DMS153 treated with DMSO at 0.1 percent for 48 hours (cell line): ENCODE data around the gene PRRT3.
"Not testable (repeated sequence)": the region's sequence is repeated elsewhere in the genome, so short reads cannot be mapped to it uniquely, and the experiment has no call there.

Experiments used
- DNase-seq: peaks from one replicate; lab custom pipeline; 2025; ENCODE audit not compliant: unreplicated experiment; lab: John Stamatoyannopoulos, UW

PRRT3 gene

DNA sequence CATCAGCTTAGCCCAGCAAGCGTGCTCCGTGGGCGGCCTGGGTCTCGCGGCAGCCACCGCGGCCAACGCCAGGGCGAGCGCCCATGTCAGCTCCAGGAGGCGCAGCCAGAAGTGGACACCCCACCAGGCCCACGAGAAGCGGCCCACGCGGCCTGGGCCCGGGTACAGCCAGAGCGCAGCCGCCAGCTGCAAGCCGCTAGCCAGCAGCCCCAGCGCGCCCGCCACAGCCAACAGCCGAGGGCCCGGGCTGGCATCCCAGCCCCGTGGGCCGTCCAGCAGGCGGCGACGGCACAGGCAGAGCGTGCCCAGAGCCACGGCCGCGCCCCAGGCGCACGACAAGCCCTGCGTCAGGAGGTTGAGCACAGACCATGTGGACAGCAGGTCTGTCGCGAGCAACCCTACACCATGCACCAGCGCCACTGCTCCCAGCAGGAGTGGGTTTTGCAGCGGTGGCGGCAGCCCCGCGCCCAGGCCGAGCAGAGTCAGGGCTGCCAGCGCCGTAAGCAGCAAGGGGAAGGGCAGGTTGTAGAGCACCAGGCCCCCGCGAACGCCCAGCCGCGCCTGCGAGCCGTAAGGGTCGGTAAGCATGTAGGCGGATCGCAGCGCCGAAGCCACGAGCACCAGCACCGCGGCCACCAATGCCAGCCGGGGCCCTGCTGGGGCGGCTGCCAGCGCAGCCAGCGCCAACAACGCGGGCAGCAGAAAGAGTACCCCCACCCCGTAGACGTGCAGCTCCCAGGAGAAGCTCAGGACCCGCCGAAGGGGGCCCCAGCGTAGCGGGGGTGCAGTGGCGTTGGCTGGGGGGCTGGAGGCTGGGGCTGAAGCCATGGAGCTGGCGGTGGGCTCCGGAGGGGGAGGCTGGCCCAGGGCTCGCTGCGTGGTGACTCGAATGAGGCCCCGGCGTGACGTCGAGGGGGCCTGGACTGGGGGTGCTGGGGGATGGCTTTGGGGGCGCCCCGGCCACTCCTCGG is 4.9 kb downstream of the PRRT3 start:
- no peak for DNase-seq

DNA sequence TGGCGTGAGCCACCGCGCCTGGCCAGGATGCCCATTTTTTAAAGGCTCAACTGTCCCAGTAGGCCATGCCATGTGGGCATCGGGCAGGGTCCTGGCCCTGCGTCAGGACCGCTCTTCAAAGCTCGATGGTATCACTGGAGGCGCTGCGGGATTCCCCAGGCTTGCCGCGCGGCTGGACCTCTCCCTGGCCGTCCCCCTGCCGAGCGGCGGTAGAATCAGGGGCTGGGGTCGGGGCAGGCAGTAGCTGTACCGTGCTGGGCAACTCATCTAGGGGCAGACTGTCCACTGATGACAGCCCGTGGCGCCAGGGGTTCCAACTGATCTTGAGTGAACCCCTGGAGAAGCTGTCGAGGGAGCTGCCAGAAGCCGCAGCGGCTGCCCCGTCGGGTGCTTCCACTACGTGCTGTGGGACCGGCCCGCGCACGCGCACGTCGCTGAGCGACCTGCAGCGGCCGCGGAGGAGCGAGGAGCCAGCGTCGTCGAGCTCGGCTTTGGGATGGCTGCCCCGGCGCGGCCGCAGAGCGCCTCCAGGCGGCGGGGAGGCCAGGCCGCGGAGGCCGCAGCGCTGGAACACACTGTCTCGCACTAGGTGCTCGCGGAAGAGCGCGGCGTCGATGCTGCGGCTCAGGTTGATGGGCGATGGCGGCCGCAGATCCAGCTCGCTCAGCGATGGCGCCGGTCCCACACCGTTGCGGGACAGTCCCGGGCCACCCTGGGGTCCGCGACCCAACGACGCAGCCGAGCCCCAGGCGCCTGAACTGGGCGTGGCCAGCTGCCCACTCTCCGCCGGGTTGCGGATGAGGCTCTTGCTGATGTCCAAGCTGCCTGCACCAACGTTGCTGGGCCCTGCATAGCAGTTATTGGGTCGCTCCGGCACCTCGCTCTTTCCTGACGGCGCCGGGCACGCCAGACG is 5.8 kb downstream of the PRRT3 start:
- peak; percentile 40 for DNase-seq

DNA sequence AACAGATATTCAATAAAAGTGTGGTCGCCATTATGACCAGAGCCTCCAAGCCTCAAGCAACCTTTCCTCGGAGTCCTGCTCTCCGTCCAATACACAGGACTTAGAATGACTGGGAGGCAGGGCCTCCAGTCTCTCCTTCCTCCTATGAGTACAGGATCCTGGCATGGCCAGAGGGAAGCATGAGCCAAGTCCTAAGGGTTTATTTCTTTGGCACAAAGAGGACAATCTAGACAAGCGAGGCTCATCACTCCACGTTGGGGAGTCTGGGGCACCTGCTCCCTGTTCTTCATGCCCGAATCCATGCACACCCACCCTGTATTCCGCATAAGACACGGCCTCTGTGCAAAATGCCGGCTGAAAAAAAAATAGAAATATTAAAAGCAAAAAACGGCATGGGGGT is 6.8 kb downstream of the PRRT3 start:
- no peak for DNase-seq

DNA sequence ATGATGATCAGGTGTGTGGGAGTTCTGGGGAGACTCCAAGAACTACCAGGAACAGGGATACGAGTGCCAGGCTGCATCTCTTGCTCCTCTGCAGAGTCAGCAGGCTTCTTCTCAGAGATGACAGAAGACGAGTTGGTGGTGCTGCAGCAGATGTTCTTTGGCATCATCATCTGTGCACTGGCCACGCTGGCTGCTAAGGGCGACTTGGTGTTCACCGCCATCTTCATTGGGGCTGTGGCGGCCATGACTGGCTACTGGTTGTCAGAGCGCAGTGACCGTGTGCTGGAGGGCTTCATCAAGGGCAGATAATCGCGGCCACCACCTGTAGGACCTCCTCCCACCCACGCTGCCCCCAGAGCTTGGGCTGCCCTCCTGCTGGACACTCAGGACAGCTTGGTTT is 7.9 kb downstream of the PRRT3 start:
- no peak for DNase-seq

DNA sequence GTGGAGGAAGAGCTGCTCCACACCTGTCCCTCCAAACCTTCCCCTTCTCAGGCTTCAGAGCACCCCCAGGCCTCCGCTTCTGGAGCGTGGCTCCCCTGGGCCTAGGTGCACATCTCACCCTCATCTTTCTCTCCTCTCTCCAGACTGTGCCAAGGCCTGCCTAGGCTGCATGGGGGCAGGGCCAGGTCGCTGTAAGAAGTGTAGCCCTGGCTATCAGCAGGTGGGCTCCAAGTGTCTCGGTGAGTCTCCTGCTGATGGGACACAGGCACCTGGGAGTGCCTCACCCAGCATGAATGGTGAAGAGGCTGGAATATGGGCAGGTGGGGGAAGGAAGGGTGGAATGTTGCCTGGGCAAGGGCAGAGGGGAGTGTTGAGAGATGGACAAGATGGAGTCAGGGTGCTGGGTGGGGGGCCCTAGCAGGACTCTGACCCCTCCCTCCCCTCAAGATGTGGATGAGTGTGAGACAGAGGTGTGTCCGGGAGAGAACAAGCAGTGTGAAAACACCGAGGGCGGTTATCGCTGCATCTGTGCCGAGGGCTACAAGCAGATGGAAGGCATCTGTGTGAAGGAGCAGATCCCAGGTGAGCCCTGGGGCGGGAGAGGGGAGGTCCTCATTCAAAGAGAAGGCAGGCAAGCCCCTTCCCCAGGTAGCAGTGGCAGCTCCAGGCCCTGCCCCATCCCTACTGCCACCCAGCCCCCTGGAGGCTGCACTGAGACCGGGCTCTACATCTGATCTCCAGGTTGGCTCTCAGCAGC is 9.1 kb downstream of the PRRT3 start:
- DNase-seq: no peak

DNA sequence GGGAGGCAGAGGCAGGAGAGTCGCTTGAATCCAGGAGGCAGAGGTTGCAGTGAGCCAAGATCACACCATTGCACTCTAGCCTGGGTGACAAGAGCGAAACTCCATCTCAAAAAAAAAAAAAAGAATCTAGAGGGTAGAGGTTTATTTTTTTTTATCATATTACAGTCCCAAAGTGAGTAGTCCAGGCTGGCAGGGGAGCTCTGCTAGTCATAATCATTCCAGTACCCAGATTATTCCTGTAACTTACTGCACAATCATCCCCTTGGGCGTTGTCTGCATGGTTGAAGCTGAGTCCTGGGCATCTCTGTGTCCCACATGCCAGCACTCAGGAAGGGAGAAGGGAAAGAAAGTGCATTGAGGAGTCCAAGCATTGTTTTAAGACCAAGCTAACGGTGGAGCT is 10.0 kb downstream of the PRRT3 start:
- no peak for DNase-seq

DNA sequence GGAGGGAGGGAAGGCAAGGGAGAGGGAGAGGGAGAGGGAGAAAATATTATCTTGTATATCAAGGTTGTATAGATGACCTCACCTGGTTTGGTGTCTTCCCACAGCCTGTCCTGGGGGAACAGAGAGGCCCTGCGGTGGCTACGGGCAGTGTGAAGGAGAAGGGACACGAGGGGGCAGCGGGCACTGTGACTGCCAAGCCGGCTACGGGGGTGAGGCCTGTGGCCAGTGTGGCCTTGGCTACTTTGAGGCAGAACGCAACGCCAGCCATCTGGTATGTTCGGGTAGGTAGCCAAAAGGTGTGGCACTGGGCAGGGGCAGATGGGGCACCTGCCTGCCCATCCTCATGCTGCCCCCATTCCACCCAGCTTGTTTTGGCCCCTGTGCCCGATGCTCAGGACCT is 11.5 kb downstream of the PRRT3 start:
- DNase-seq: no peak

DNA sequence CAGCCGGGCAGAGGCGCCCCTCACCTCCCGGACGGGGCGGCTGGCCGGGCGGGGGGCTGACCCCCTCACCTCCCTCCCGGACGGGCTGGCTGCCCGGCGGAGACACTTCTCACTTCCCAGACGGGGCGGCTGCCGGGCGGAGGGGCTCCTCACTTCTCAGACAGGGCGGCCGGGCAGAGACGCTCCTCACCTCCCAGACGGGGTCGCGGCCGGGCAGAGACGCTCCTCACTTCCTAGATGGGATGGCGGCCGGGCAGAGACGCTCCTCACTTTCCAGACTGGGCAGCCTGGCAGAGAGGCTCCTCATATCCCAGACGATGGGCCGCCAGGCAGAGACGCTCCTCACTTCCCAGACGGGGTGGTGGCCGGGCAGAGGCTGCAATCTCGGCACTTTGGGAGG is 12.3 kb downstream of the PRRT3 start:
- DNase-seq: not testable (repeated sequence)

DNA sequence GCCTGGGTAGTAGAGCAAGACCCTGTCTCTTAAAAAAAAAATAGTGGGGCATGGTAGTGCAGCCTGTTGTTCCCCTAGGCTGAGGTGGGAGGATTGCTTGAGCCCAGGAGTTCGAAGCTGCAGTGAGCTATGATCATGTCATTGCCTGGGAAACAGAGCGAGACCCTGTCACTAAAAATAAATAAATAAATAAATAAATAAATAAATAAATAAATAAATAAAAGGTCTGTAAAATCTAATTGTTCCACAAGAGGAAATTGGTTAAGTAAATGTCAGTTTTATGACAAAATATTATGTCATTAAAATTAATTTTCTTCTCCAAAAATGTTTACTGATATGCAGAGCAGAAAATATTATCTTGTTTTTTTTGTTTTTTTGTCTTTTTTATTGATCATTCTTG is 13.2 kb downstream of the PRRT3 start:
- no peak for DNase-seq

DNA sequence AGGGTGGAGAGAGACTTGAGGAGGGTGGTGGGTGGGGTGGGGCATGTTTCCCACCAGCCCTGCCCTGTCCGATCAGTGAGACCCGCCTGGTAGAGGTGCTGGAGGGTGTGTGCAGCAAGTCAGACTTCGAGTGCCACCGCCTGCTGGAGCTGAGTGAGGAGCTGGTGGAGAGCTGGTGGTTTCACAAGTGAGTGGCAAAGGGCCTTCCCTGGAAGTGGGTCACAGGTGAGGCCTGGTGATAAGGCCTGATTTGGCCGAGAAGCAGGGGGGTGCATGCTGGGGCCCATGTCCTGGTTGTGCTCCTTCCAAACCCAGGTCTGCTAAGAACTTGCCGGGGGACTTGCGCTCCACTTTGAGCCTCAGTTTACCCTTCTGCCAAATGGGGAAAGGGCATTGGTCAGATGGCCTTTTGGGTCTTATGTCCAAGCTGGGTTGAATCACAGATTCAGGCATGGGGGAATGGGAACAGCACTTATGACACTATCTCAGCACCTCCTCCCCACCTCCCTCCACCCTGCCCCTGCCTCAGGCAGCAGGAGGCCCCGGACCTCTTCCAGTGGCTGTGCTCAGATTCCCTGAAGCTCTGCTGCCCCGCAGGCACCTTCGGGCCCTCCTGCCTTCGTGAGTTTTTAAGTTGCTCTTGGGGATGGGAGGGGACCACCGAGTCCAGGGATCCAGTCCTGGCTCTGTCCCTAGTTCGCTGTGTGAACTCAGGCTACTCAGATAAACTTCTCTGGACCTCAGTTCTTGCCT is 14.5 kb downstream of the PRRT3 start:
- no peak for DNase-seq

DNA sequence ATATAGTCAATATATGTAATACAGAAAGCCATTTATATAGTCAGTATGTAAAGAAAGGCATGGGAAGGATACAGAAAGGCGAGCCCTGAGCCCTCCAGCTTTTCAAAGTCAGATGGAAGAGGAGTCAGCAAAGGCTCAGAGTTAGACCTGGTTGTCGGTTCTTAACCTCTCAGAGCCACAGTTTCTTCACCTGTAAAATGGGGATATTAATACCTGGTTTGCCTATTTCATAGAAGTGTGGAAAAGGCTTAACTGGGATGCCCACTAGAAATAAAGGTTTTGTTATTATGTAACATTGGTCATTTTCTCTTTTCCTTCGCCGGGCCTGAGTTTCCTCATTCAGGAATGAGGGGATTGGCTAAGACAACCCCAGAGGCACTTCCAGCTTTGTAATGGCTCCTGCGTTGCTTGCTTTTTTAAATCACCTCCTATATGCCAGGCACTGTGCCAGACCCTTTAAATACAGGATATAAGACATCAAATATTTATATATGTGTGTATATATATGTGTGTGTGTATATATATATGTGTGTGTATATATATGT is 16.2 kb downstream of the PRRT3 start:
- DNase-seq: no peak

DNA sequence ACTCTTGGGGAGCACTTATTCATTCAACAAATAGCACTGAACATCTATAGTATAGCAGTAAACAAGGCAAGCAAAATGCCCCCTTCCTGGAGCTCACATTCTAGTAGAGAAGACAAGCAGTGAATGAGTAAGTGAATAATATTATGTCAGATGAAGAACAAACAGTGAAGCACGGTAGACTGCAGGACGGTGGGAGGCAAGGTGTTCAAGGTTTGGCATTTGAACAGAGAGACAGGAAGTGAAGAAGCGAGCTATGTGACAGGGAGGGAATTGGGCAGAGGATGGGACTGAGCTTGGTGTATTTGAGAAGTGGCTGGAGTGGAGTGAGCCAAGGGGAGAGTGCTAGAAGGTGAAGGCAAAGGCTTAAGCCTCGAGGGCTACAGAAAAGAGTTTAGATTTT is 17.2 kb downstream of the PRRT3 start:
- DNase-seq: no peak

DNA sequence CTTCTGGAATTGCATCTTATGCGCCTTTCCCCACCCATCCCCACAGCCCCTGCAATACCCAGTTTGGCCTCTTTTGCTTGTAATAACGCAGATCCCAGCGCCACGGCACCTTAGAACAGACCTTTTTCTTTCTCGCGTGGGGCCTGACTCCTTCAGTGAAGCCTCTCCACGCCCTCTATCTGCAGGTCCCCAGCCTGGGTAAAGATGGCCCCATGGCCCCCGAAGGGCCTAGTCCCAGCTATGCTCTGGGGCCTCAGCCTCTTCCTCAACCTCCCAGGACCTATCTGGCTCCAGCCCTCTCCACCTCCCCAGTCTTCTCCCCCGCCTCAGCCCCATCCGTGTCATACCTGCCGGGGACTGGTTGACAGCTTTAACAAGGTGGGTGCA is 18.0 kb downstream of the PRRT3 start:
- no peak for DNase-seq

DNA sequence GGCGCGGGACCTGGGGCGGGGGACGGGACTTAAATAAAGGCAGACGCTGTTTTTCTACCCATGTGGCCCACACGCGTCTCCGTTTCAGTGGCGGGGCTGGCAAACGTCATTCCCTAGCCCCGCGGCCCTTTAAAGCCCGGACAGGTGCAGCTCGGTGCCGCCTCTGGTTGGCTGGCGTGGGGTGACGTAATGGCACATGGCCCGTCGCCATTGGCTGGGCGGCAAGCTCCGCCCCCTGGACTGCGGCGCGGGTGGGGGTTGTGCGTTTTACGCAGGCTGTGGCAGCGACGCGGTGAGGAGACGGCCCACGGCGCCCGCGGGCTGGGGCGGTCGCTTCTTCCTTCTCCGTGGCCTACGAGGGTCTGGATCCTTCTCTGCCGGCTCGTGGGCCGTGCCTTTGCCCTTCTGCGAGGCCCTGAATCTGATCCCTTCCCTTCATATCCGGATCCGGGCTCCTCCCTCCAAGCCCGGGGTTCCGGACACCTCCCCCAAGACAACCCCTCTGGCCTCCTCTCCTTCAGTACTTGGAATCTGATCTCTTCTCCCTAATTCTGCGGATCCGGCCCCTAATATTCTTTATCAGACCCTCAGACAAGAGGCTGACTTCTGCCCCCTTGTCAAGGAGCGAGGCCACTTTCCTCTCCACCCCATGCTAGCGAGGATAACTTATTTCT is 18.5 kb downstream of the PRRT3 start, which contains the start of gene CRELD1:
TSS of gene CRELD1 (plus strand) at position 274 of the 674 bp plus-strand sequence. CDS start 605 bp downstream, outside the sequence.
- DNase-seq: peak; percentile 66

DNA sequence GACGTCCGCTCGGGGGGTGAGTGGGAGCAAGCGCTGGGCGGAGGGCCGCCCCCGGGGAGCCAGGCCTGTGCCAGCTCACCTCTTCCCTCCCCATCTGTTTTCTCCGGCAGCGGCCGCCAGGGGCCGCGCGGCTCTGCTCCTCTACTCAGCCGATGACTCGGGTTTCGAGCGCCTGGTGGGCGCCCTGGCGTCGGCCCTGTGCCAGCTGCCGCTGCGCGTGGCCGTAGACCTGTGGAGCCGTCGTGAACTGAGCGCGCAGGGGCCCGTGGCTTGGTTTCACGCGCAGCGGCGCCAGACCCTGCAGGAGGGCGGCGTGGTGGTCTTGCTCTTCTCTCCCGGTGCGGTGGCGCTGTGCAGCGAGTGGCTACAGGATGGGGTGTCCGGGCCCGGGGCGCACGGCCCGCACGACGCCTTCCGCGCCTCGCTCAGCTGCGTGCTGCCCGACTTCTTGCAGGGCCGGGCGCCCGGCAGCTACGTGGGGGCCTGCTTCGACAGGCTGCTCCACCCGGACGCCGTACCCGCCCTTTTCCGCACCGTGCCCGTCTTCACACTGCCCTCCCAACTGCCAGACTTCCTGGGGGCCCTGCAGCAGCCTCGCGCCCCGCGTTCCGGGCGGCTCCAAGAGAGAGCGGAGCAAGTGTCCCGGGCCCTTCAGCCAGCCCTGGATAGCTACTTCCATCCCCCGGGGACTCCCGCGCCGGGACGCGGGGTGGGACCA is 19.2 kb downstream of the PRRT3 start:
- no peak for DNase-seq

DNA sequence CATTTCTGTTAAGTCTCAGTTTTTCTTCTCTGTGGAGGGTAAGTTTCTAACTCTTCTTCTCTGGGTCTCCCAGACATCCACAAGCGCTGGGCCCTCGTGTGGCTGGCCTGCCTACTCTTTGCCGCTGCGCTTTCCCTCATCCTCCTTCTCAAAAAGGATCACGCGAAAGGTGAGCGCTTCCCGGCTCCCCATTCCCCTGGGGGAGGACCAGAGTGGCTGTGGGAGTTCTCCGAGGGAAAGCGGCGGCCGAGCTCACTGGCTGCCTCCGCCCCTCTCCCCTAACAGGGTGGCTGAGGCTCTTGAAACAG is 19.7 kb downstream of the PRRT3 start:
- no peak for DNase-seq

DNA sequence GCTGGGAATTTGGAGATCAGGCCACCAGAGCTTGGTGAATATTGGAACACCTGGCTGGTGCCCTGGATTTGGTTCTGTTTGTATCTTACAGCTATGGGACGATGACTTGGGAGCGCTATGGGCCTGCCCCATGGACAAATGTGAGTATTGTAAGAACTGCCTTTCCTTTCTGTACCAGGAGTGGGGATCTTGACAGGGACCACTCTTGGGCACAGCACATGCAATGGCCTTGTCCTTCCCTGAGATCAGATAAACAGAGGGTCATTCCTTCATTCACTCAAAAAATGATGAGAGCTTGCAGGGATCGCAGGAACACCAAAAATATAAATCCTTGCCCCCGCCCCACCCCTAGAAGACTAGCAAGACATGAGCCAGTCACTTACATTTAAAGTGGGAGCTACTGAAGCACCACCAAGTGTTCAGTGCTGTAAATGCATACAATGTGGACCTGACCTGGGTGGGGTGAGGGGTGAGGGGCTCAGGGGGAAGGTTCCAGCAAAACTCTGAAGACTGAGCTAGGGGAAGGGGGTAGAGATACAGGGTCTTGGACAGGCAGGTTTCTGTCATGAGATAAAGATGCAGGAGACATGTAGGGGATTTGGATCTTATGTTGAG is 21.3 kb downstream of the PRRT3 start:
- no peak for DNase-seq

DNA sequence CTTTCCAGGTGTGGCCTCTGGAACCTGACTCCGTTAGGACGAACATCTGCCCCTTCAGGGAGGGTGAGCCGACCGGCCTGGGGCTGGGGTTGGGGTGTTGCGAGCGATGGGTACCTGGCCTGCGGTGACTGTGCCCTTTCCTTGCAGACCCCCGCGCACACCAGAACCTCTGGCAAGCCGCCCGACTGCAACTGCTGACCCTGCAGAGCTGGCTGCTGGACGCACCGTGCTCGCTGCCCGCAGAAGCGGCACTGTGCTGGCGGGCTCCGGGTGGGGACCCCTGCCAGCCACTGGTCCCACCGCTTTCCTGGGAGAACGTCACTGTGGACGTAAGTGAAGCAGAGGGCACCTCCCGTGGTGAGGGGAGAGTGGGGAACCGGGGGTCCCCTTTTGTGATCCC is 24.1 kb downstream of the PRRT3 start:
- no peak for DNase-seq
